ENCODE results near the gene ARSD.

DNA sequence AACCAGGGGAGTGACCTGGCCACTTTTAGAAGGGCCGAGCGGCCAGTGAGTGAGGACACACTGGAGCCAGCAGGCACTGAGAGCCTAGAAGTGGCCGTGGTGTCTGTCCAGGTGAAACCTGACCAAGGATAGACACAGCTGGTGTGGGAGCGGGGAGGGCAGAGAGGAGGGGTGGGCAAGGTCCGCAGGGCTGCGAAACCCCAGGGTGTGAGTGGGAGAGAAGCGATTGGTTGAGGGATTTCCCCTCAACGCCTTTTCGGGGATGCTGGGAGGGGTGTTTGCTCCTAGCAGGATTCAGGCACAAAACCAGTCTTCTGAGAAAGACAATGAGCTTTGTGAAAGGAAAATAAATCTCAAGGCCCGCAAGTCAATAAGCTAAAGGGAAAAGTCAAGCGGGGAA, 33.2 kb upstream of the ARSD start:
- TF ChIP-seq, protein P1, sequence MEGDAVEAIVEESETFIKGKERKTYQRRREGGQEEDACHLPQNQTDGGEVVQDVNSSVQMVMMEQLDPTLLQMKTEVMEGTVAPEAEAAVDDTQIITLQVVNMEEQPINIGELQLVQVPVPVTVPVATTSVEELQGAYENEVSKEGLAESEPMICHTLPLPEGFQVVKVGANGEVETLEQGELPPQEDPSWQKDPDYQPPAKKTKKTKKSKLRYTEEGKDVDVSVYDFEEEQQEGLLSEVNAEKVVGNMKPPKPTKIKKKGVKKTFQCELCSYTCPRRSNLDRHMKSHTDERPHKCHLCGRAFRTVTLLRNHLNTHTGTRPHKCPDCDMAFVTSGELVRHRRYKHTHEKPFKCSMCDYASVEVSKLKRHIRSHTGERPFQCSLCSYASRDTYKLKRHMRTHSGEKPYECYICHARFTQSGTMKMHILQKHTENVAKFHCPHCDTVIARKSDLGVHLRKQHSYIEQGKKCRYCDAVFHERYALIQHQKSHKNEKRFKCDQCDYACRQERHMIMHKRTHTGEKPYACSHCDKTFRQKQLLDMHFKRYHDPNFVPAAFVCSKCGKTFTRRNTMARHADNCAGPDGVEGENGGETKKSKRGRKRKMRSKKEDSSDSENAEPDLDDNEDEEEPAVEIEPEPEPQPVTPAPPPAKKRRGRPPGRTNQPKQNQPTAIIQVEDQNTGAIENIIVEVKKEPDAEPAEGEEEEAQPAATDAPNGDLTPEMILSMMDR (IDR thresholded peaks at IDR 0.05) = no peak
- TF ChIP-seq, protein P2, sequence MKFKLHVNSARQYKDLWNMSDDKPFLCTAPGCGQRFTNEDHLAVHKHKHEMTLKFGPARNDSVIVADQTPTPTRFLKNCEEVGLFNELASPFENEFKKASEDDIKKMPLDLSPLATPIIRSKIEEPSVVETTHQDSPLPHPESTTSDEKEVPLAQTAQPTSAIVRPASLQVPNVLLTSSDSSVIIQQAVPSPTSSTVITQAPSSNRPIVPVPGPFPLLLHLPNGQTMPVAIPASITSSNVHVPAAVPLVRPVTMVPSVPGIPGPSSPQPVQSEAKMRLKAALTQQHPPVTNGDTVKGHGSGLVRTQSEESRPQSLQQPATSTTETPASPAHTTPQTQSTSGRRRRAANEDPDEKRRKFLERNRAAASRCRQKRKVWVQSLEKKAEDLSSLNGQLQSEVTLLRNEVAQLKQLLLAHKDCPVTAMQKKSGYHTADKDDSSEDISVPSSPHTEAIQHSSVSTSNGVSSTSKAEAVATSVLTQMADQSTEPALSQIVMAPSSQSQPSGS (CRISPR knock-in tag; IDR thresholded peaks at IDR 0.05; ENCODE audit: borderline replicate concordance, low read depth) = no peak
- TF ChIP-seq, protein P3, sequence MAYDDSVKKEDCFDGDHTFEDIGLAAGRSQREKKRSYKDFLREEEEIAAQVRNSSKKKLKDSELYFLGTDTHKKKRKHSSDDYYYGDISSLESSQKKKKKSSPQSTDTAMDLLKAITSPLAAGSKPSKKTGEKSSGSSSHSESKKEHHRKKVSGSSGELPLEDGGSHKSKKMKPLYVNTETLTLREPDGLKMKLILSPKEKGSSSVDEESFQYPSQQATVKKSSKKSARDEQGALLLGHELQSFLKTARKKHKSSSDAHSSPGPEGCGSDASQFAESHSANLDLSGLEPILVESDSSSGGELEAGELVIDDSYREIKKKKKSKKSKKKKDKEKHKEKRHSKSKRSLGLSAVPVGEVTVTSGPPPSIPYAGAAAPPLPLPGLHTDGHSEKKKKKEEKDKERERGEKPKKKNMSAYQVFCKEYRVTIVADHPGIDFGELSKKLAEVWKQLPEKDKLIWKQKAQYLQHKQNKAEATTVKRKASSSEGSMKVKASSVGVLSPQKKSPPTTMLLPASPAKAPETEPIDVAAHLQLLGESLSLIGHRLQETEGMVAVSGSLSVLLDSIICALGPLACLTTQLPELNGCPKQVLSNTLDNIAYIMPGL (CRISPR knock-in tag; IDR thresholded peaks at IDR 0.05) = no peak
- no peak for TF ChIP-seq GABPB1 (CRISPR knock-in tag; IDR thresholded peaks at IDR 0.05)
